Fibroblast of lung (primary cell): ENCODE data around the gene HMGCS2. TPM values are rescaled to one million over a fixed set of nuclear protein-coding genes. Genes with fewer than 3 reads are reported as not detected.

Source experiments
- DNase-seq, 2 donors: peaks; one replicate each; pipeline versions ENCODE4 v3.0.0 to v3.0.0-alpha.2; 2010; ENCODE audit warnings: low read depth in 2 of 2
- H2AFZ ChIP-seq: 2 replicates; pipeline ENCODE4 v1.5.1; 2012; ENCODE audit warnings: low read length, control low read depth, inconsistent platforms
- H3K27ac ChIP-seq: 2 replicates; pipeline ENCODE4 v1.5.1; 2011; ENCODE audit warnings: low read length, control low read depth; ENCODE audit not compliant: insufficient read depth
- H3K27me3 ChIP-seq: 2 replicates; pipeline ENCODE4 v1.5.1; 2011; ENCODE audit warnings: mild to moderate bottlenecking, low read length; ENCODE audit not compliant: control insufficient read depth, insufficient read depth
- H3K36me3 ChIP-seq: 2 replicates; pipeline ENCODE4 v1.5.1; 2011; ENCODE audit warnings: low read length; ENCODE audit not compliant: control insufficient read depth, insufficient read depth
- H3K4me1 ChIP-seq: 2 replicates; pipeline ENCODE4 v1.5.1; 2011; ENCODE audit warnings: low read length; ENCODE audit not compliant: control insufficient read depth, insufficient read depth; ENCODE audit errors: extremely low read depth
- H3K4me2 ChIP-seq: 2 replicates; pipeline ENCODE4 v1.5.1; 2011; ENCODE audit warnings: low read length, control low read depth; ENCODE audit not compliant: insufficient read depth; ENCODE audit errors: extremely low read depth
- H3K4me3 ChIP-seq, 4 experiments: fragments of 200-600 bp in 1 of 4; sonication (generic) in 1 of 4; replicated peaks in 1 of 4; 2 replicates each; pipeline ENCODE4 v1.5.1; 2011 to 2016; ENCODE audit warnings: low read length in 4 of 4, low read depth in 3 of 4, mild to moderate bottlenecking in 3 of 4, control low read depth in 2 of 4, inconsistent platforms in 1 of 4, mixed read lengths in 1 of 4; ENCODE audit not compliant: insufficient read depth in 1 of 4; ENCODE audit errors: control extremely low read depth in 1 of 4
- H3K79me2 ChIP-seq: 2 replicates; pipeline ENCODE4 v1.5.1; 2012; ENCODE audit warnings: mild to moderate bottlenecking, low read length, inconsistent platforms; ENCODE audit not compliant: control insufficient read depth, insufficient read depth
- H3K9ac ChIP-seq: 2 replicates; pipeline ENCODE4 v1.5.1; 2011; ENCODE audit warnings: mild to moderate bottlenecking, low read length, control low read depth; ENCODE audit not compliant: insufficient read depth
- H3K9me3 ChIP-seq: 2 replicates; pipeline ENCODE4 v1.5.1; 2012; ENCODE audit warnings: low read depth, low read length; ENCODE audit not compliant: control insufficient read depth, insufficient read depth
- H4K20me1 ChIP-seq: 2 replicates; pipeline ENCODE4 v1.5.1; 2011; ENCODE audit warnings: low read length; ENCODE audit not compliant: control insufficient read depth, insufficient read depth; ENCODE audit errors: extremely low read depth
- CTCF ChIP-seq, 2 donors: IDR thresholded peaks in 1 of 2; conservative IDR thresholded peaks in 1 of 2; 1 replicate in 1 of 2; 2 replicates in 1 of 2; pipeline ENCODE4 v1.5.1; 2011 to 2012; ENCODE audit warnings: low read length in 2 of 2, control low read depth in 1 of 2, inconsistent platforms in 1 of 2, low read depth in 1 of 2, mild to moderate bottlenecking in 1 of 2
- EZH2 ChIP-seq: IDR thresholded peaks from 2 replicates; pipeline ENCODE4 v1.5.1; 2012; ENCODE audit warnings: low read length, control low read depth, mild to moderate bottlenecking; ENCODE audit errors: missing control alignments
- polyA plus RNA-seq, 2 donors: library from polyadenylated mRNA; depleted of rRNA in 1 of 2; stranded (reverse) in 1 of 2; unstranded in 1 of 2; fragments of >200 nt; gene quantifications; 2 replicates each; pipeline ENCODE4 v1.2.1, GENCODE V29; 2011 to 2012; ENCODE audit warnings: missing spikeins in 1 of 2
- total RNA-seq: library from RNA; depleted of rRNA; stranded (reverse); fragments of >200 nt; gene quantifications from 2 replicates; pipeline ENCODE4 v1.2.1, GENCODE V29; 2014

HMGCS2 gene
- total and polyA plus RNA-seq, 2 donors (not counting 1 experiment from before 2014, with no cell fraction given): not detected

- no peaks in the 10 kb centered on the region for H3K4me1 ChIP-seq
- DNase-seq: no peak
- H4K20me1 ChIP-seq: no peaks in the 10 kb centered on the region
- no peak overlapping the region for H3K9ac ChIP-seq
- peaks cover 4% of the 10 kb centered on the region for H3K27me3 ChIP-seq
- no peaks in the 10 kb centered on the region for H3K36me3 ChIP-seq
- H3K79me2 ChIP-seq: no peaks in the 10 kb centered on the region
- H2AFZ ChIP-seq: no peak overlapping the region
- no peak overlapping the region for H3K4me2 ChIP-seq
- no peak overlapping the region for H3K27ac ChIP-seq
- TF ChIP-seq CTCF (conservative IDR thresholded peaks at IDR 0.05 in 1 of 2, IDR thresholded peaks at IDR 0.05 in 1 of 2; ENCODE audit: low read depth in 1 of 2, low read length in 2 of 2) (no peak), EZH2 (no peak)
- no peaks in the 10 kb centered on the region for H3K9me3 ChIP-seq
- no peak overlapping the region for H3K4me3 ChIP-seq
These were observed 16.1 kb downstream of the HMGCS2 start for GRCh38 chr1:119752592-119752991.

GRCh38 chr1:119748040-119748439, 20.7 kb downstream of the HMGCS2 start:
- H3K27me3 ChIP-seq: peaks cover 4% of the 10 kb centered on the region
- TF ChIP-seq CTCF (conservative IDR thresholded peaks at IDR 0.05 in 1 of 2, IDR thresholded peaks at IDR 0.05 in 1 of 2; ENCODE audit: low read depth in 1 of 2, low read length in 2 of 2) (no peak), EZH2 (no peak)
- no peaks in the 10 kb centered on the region for H3K79me2 ChIP-seq
- H2AFZ ChIP-seq: no peak overlapping the region
- H3K4me3 ChIP-seq: no peak overlapping the region
- no peaks in the 10 kb centered on the region for H4K20me1 ChIP-seq
- H3K36me3 ChIP-seq: no peaks in the 10 kb centered on the region
- no peaks in the 10 kb centered on the region for H3K4me1 ChIP-seq
- H3K27ac ChIP-seq: no peak overlapping the region
- H3K9ac ChIP-seq: no peak overlapping the region
- no peak for DNase-seq
- H3K4me2 ChIP-seq: no peak overlapping the region
- H3K9me3 ChIP-seq: no peaks in the 10 kb centered on the region

- H3K9ac ChIP-seq: no peak overlapping the region
- H3K9me3 ChIP-seq: no peaks in the 10 kb centered on the region
- no peaks in the 10 kb centered on the region for H4K20me1 ChIP-seq
- TF ChIP-seq EZH2: no peak
- no peak overlapping the region for H3K27ac ChIP-seq
- no peaks in the 10 kb centered on the region for H3K79me2 ChIP-seq
- H3K36me3 ChIP-seq: no peaks in the 10 kb centered on the region
- H2AFZ ChIP-seq: no peak overlapping the region
- H3K4me2 ChIP-seq: no peak overlapping the region
- no peak for DNase-seq
- peaks cover 2% of the 10 kb centered on the region for H3K27me3 ChIP-seq
- no peaks in the 10 kb centered on the region for H3K4me1 ChIP-seq
- H3K4me3 ChIP-seq: no peak overlapping the region
These were observed 21.3 kb downstream of the HMGCS2 start for GRCh38 chr1:119747451-119747850.
